DOHH2 (cell line): ENCODE measurements around the gene SLC29A3.

Experiments used
- H3F3A ChIP-seq: fragments of 200-600 bp; sonication (generic), shearing (Covaris generic); 2 replicates; pipeline ENCODE4 v1.6.0; 2016; ENCODE audit warnings: antibody characterized with exemption, mild to moderate bottlenecking; ENCODE audit not compliant: control insufficient read depth, insufficient read depth
- H3K27ac ChIP-seq: fragments of 200-600 bp; sonication (generic); 2 replicates; pipeline ENCODE4 v1.5.1; 2014; ENCODE audit warnings: low read depth, mild to moderate bottlenecking, low read length, moderate library complexity
- H3K27me3 ChIP-seq: fragments of 200-600 bp; sonication (generic); 2 replicates; pipeline ENCODE4 v1.6.1; 2014; ENCODE audit warnings: mild to moderate bottlenecking, low read length, mixed read lengths; ENCODE audit not compliant: control insufficient read depth
- H3K36me3 ChIP-seq: fragments of 200-600 bp; sonication (generic); 2 replicates; pipeline ENCODE4 v1.6.1; 2014; ENCODE audit warnings: mild to moderate bottlenecking, low read length, moderate library complexity, mixed read lengths; ENCODE audit not compliant: control insufficient read depth
- H3K4me1 ChIP-seq: fragments of 200-600 bp; sonication (generic); 2 replicates; pipeline ENCODE4 v1.6.1; 2014; ENCODE audit warnings: mild to moderate bottlenecking, low read length, mixed read lengths; ENCODE audit not compliant: control insufficient read depth
- H3K4me2 ChIP-seq: fragments of 200-600 bp; sonication (generic); 2 replicates; pipeline ENCODE4 v1.6.0; 2014; ENCODE audit warnings: mild to moderate bottlenecking, low read length, moderate library complexity
- H3K4me3 ChIP-seq: fragments of 200-600 bp; sonication (generic); 2 replicates; pipeline ENCODE4 v1.5.1; 2014; ENCODE audit warnings: mild to moderate bottlenecking, low read length, mixed read lengths
- H3K79me2 ChIP-seq: fragments of 200-600 bp; sonication (generic); 2 replicates; pipeline ENCODE4 v1.6.1; 2014; ENCODE audit warnings: mild to moderate bottlenecking, low read length, mixed read lengths; ENCODE audit not compliant: control insufficient read depth
- H3K9me2 ChIP-seq: fragments of 200-600 bp; sonication (generic); replicated peaks from 2 replicates; pipeline ENCODE4 v1.6.1; 2014; ENCODE audit warnings: mild to moderate bottlenecking, low read length, mixed read lengths; ENCODE audit not compliant: control insufficient read depth
- H3K9me3 ChIP-seq: fragments of 200-600 bp; sonication (generic); 2 replicates; pipeline ENCODE4 v1.6.1; 2014; ENCODE audit warnings: antibody characterized with exemption, low read length, mixed read lengths; ENCODE audit not compliant: control insufficient read depth, insufficient read depth
- H4K20me1 ChIP-seq: fragments of 200-600 bp; sonication (generic); 2 replicates; pipeline ENCODE4 v1.6.0; 2014; ENCODE audit warnings: low read depth, mild to moderate bottlenecking, antibody characterized with exemption, low read length, moderate library complexity; ENCODE audit not compliant: control insufficient read depth, insufficient read depth
- CTCF ChIP-seq: fragments of 200-600 bp; sonication (generic); IDR thresholded peaks from one replicate; pipeline ENCODE4 v1.5.1; 2014; ENCODE audit warnings: antibody characterized with exemption, mild to moderate bottlenecking, low read depth, low read length; ENCODE audit not compliant: poor library complexity, severe bottlenecking
- EZH2phosphoT487 ChIP-seq: fragments of 200-600 bp; sonication (generic); IDR thresholded peaks from 2 replicates; pipeline ENCODE4 v1.6.1; 2017; ENCODE audit warnings: borderline replicate concordance, mild to moderate bottlenecking, antibody characterized with exemption, low read length, moderate library complexity, mixed read lengths

SLC29A3 gene

DNA sequence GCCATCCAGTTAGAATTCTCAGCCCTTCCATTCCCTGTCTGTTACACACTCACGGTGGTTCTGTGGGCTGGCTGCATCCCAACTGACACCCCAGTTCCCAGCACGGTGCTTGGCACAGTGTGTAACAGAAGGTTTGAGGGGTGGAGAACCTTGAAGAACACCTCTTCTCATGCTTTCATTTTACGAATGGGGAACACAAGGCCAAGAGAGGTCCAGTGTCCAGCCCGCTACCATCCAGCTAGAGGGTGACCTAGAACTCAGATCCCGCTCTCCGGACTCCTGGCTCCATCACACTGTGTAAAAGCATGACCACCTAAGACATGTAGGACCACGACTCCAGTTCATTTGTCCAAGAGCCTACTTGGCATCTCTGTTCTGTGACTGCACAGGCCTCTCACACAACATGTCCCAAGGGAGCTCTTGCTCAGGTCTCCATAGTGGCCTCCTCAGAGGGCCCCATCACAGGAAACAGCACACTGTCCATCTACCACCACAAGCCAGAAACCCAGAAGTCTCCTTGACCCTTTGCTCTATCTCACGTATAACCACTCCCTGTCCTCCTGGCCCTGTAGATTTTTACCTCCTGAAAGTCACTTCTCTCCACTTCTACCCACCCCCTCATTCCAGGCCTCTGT is 74.9 kb downstream of the SLC29A3 start:
- Histone ChIP-seq H3K4me1 (no peaks in the 10 kb centered on the region), H3K27me3 (peaks cover 6% of the 10 kb centered on the region; the same call in 1 of the 2 replicates), H3K4me3 (no peak overlapping the region), H3K27ac (no peak overlapping the region), H3K9me3 (no peaks in the 10 kb centered on the region), H3K9me2 (no peaks in the 10 kb centered on the region), H4K20me1 (no peaks in the 10 kb centered on the region), H3K79me2 (no peaks in the 10 kb centered on the region), H3K4me2 (no peak overlapping the region), H3K36me3 (no peaks in the 10 kb centered on the region), H3F3A (no peaks in the 10 kb centered on the region)
- TF ChIP-seq CTCF (no peak), EZH2phosphoT487 (no peak)

DNA sequence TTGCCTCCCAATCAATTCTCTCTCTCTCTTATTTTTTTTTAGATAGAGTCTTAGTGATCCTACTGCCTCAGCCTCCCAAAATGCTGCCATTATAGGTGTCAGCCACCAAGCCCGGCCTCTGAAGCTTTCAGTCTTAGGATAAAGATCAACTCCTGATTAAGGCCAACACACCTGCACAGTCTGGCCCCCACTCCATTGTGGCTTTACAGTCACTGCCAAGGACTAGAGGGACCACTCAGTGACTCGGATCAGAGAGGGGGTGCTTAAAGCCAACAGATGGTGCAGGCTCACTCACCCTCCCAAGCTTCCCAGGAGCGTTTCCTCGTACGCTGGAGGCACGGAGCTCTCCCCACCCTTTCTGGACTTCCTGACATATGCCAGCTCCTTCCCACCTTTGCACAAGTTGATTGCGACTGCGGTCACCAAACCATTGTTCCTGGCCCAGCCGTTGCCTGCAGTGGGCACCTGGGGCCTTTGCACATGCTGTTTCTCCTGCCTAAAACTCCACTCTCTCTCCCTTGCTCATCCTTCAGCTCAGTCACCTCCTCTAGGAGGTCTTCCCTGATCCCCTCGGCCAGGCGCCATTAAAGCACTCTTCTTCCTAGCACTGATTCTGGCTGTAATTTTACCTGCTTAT is 76.0 kb downstream of the SLC29A3 start:
- no peaks in the 10 kb centered on the region for H3K4me1 ChIP-seq
- no peaks in the 10 kb centered on the region for H4K20me1 ChIP-seq
- H3K9me3 ChIP-seq: no peaks in the 10 kb centered on the region
- no peaks in the 10 kb centered on the region for H3K9me2 ChIP-seq
- H3K4me2 ChIP-seq: no peak overlapping the region
- H3K27me3 ChIP-seq: peaks cover 6% of the 10 kb centered on the region; the same call in 1 of the 2 replicates
- no peaks in the 10 kb centered on the region for H3F3A ChIP-seq
- no peaks in the 10 kb centered on the region for H3K36me3 ChIP-seq
- no peaks in the 10 kb centered on the region for H3K79me2 ChIP-seq
- H3K27ac ChIP-seq: no peak overlapping the region
- H3K4me3 ChIP-seq: no peak overlapping the region
- no peak for TF ChIP-seq CTCF
- TF ChIP-seq EZH2phosphoT487: no peak

- Histone ChIP-seq H3K79me2 (no peaks in the 10 kb centered on the region), H4K20me1 (no peaks in the 10 kb centered on the region), H3K9me3 (no peaks in the 10 kb centered on the region), H3K4me1 (no peaks in the 10 kb centered on the region), H3K9me2 (no peaks in the 10 kb centered on the region), H3K27me3 (peaks cover 6% of the 10 kb centered on the region; the same call in 1 of the 2 replicates), H3K4me2 (no peak overlapping the region), H3K4me3 (no peak overlapping the region), H3K36me3 (no peaks in the 10 kb centered on the region), H3K27ac (no peak overlapping the region), H3F3A (no peaks in the 10 kb centered on the region)
- TF ChIP-seq CTCF: no peak
- TF ChIP-seq EZH2phosphoT487: no peak
Measured at GRCh38 chr10:71395621-71396020, 76.6 kb downstream of the SLC29A3 start.
